Fibroblast of lung (primary cell): ENCODE results near the gene RNPEPL1. TPM values are rescaled to one million over a fixed set of nuclear protein-coding genes. Genes with fewer than 3 reads are reported as not detected.

Experiments
- DNase-seq, 2 donors: peaks; one replicate each; pipeline versions ENCODE4 v3.0.0 to v3.0.0-alpha.2; 2010; ENCODE audit warnings: low read depth in 2 of 2
- H2AFZ ChIP-seq: 2 replicates; pipeline ENCODE4 v1.5.1; 2012; ENCODE audit warnings: low read length, control low read depth, inconsistent platforms
- H3K27ac ChIP-seq: 2 replicates; pipeline ENCODE4 v1.5.1; 2011; ENCODE audit warnings: low read length, control low read depth; ENCODE audit not compliant: insufficient read depth
- H3K27me3 ChIP-seq: 2 replicates; pipeline ENCODE4 v1.5.1; 2011; ENCODE audit warnings: mild to moderate bottlenecking, low read length; ENCODE audit not compliant: control insufficient read depth, insufficient read depth
- H3K36me3 ChIP-seq: 2 replicates; pipeline ENCODE4 v1.5.1; 2011; ENCODE audit warnings: low read length; ENCODE audit not compliant: control insufficient read depth, insufficient read depth
- H3K4me1 ChIP-seq: 2 replicates; pipeline ENCODE4 v1.5.1; 2011; ENCODE audit warnings: low read length; ENCODE audit not compliant: control insufficient read depth, insufficient read depth; ENCODE audit errors: extremely low read depth
- H3K4me2 ChIP-seq: 2 replicates; pipeline ENCODE4 v1.5.1; 2011; ENCODE audit warnings: low read length, control low read depth; ENCODE audit not compliant: insufficient read depth; ENCODE audit errors: extremely low read depth
- H3K4me3 ChIP-seq, 4 experiments: fragments of 200-600 bp in 1 of 4; sonication (generic) in 1 of 4; replicated peaks in 1 of 4; 2 replicates each; pipeline ENCODE4 v1.5.1; 2011 to 2016; ENCODE audit warnings: low read length in 4 of 4, low read depth in 3 of 4, mild to moderate bottlenecking in 3 of 4, control low read depth in 2 of 4, inconsistent platforms in 1 of 4, mixed read lengths in 1 of 4; ENCODE audit not compliant: insufficient read depth in 1 of 4; ENCODE audit errors: control extremely low read depth in 1 of 4
- H3K79me2 ChIP-seq: 2 replicates; pipeline ENCODE4 v1.5.1; 2012; ENCODE audit warnings: mild to moderate bottlenecking, low read length, inconsistent platforms; ENCODE audit not compliant: control insufficient read depth, insufficient read depth
- H3K9ac ChIP-seq: 2 replicates; pipeline ENCODE4 v1.5.1; 2011; ENCODE audit warnings: mild to moderate bottlenecking, low read length, control low read depth; ENCODE audit not compliant: insufficient read depth
- H3K9me3 ChIP-seq: 2 replicates; pipeline ENCODE4 v1.5.1; 2012; ENCODE audit warnings: low read depth, low read length; ENCODE audit not compliant: control insufficient read depth, insufficient read depth
- H4K20me1 ChIP-seq: 2 replicates; pipeline ENCODE4 v1.5.1; 2011; ENCODE audit warnings: low read length; ENCODE audit not compliant: control insufficient read depth, insufficient read depth; ENCODE audit errors: extremely low read depth
- EZH2 ChIP-seq: IDR thresholded peaks from 2 replicates; pipeline ENCODE4 v1.5.1; 2012; ENCODE audit warnings: low read length, control low read depth, mild to moderate bottlenecking; ENCODE audit errors: missing control alignments
- polyA plus RNA-seq, 2 donors: library from polyadenylated mRNA; depleted of rRNA in 1 of 2; stranded (reverse) in 1 of 2; unstranded in 1 of 2; fragments of >200 nt; gene quantifications; 2 replicates each; pipeline ENCODE4 v1.2.1, GENCODE V29; 2011 to 2012; ENCODE audit warnings: missing spikeins in 1 of 2
- total RNA-seq: library from RNA; depleted of rRNA; stranded (reverse); fragments of >200 nt; gene quantifications from 2 replicates; pipeline ENCODE4 v1.2.1, GENCODE V29; 2014
- TF ChIP-seq, protein P1 (sequence below), 2 donors: IDR thresholded peaks in 1 of 2; conservative IDR thresholded peaks in 1 of 2; 1 replicate in 1 of 2; 2 replicates in 1 of 2; pipeline ENCODE4 v1.5.1; 2011 to 2012; ENCODE audit warnings: low read length in 2 of 2, control low read depth in 1 of 2, inconsistent platforms in 1 of 2, low read depth in 1 of 2, mild to moderate bottlenecking in 1 of 2

The RNPEPL1 gene
- total and polyA plus RNA-seq, 2 donors (not counting 1 experiment from before 2014, with no cell fraction given) = 7.9 to 20.6 TPM

DNA sequence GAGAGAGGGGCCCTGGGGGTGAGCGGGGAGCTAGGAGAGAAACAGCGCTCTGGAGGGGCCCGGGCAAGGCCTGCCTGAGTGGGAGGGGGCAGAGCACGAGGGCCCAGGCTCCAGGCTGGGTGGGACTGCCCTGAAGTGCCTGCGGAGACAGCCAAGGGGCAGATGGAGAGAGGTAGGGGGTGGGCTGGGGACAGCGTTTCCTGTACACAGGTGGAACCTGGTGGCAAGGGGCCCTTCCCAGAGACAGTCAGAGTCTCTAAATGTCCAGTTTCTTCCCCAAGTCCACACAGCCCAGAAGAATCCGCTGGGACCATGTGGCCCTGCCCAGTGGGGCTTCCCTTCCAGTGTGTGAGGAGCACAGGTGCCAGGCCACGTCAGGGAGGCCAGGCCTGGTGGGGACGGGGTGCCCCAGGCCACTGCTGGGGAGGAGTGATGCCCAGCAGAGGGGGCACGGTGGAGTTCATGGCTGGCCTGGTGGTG is 55.3 kb downstream of the RNPEPL1 start:
- Histone ChIP-seq H3K4me2 (no peak overlapping the region), H3K27me3 (no peaks in the 10 kb centered on the region), H3K27ac (no peak overlapping the region), H3K4me1 (no peaks in the 10 kb centered on the region), H3K4me3 (no peak overlapping the region), H3K9ac (no peak overlapping the region), H4K20me1 (no peaks in the 10 kb centered on the region), H3K9me3 (no peaks in the 10 kb centered on the region), H3K36me3 (no peaks in the 10 kb centered on the region), H3K79me2 (no peaks in the 10 kb centered on the region), H2AFZ (no peak overlapping the region)
- no peak for DNase-seq
- TF ChIP-seq, protein P1, sequence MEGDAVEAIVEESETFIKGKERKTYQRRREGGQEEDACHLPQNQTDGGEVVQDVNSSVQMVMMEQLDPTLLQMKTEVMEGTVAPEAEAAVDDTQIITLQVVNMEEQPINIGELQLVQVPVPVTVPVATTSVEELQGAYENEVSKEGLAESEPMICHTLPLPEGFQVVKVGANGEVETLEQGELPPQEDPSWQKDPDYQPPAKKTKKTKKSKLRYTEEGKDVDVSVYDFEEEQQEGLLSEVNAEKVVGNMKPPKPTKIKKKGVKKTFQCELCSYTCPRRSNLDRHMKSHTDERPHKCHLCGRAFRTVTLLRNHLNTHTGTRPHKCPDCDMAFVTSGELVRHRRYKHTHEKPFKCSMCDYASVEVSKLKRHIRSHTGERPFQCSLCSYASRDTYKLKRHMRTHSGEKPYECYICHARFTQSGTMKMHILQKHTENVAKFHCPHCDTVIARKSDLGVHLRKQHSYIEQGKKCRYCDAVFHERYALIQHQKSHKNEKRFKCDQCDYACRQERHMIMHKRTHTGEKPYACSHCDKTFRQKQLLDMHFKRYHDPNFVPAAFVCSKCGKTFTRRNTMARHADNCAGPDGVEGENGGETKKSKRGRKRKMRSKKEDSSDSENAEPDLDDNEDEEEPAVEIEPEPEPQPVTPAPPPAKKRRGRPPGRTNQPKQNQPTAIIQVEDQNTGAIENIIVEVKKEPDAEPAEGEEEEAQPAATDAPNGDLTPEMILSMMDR (conservative IDR thresholded peaks at IDR 0.05 in 1 of 2, IDR thresholded peaks at IDR 0.05 in 1 of 2; ENCODE audit: low read depth in 1 of 2, low read length in 2 of 2) = no peak
- TF ChIP-seq EZH2 = no peak

DNA sequence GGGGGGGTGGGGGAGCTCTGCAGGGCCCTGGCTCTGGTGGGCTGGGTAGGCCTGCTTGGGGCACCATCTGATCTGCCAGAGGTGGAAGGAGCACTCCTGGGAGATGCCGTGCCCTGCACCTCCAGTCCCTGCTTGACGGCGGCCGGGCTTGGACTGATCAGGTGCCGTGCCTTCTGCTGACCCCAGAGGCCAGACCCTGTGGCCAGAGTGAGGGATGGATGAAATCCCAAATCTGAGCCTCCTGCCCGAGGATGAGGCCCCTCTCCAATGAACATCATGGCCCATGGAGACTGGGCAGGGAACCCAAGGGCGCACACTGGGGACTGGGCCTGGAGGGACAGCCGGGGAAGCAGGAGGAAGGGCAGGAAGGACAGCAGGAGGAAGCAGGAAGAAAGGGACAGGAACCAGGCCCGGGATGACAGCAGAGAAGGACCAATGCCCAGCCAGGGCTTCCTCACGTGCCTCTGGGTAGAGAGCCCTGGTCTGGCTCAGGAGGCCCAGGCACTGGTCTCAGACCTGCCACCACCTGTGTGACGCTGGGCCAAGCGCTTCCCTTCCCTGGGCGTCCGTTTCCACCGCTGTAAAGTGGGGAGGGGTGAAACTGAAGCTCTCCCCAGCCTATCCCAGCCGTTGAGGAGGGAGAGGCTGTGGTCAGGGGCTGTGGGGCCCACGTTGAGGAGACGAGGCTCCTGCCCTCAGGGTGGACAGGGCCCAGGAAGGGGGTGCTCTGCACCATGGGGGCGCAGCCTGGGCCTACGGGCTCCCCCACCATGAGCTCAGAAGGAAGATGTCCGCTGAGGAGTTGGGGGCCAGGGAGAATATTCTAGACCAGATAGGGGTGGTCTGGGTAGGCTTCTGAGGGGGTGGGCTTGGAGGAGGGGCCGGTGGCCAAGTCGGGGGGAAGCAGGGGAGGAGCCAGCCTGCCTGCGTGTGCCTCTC is 56.0 kb downstream of the RNPEPL1 start:
- H3K27ac ChIP-seq = no peak overlapping the region
- H3K4me2 ChIP-seq = no peak overlapping the region
- no peaks in the 10 kb centered on the region for H3K79me2 ChIP-seq
- H2AFZ ChIP-seq = no peak overlapping the region
- no peak for TF ChIP-seq EZH2
- TF ChIP-seq, protein P1 (conservative IDR thresholded peaks at IDR 0.05 in 1 of 2, IDR thresholded peaks at IDR 0.05 in 1 of 2; ENCODE audit: low read depth in 1 of 2, low read length in 2 of 2) = no peak
- H3K4me1 ChIP-seq = no peaks in the 10 kb centered on the region
- H3K9ac ChIP-seq = no peak overlapping the region
- H3K9me3 ChIP-seq = no peaks in the 10 kb centered on the region
- no peaks in the 10 kb centered on the region for H3K36me3 ChIP-seq
- H3K27me3 ChIP-seq = no peaks in the 10 kb centered on the region
- no peak overlapping the region for H3K4me3 ChIP-seq
- H4K20me1 ChIP-seq = no peaks in the 10 kb centered on the region
- no peak for DNase-seq

DNA sequence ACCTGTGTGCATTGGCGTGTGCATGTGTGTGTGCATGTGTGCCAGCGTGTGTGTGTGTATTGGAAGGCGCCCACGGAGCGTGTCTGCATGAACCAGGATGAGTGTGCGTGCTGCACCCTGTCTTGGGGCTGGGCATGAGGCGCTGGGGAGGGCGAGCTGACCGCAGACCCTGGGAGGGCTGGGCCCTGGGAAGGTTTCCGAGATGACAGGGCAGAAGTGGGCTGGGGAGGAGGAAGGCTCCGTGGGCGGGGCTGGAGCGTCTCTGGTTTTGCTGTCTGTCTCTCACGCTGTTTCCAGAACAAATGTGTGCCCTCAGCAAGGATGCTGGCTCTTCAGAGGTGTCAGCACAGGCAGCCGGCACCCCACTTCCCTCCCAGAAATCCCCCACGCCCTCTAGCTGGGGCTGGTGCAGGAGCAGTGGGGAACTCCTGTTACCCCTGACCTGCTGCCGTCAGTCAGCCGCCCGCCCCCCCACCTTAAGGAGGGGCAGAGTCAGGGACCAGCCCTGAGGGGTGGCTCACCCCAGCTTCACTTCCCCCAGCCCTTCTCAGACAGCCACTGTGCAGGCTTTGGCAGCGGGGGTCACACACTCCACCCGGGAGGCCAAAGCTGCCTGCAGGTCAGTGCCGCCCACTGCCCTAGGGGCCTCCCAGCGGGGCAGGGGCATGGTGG is 56.8 kb downstream of the RNPEPL1 start, which contains the start of gene GPR35:
Gene GPR35, plus strand, starts transcription at position 531 of the 672 bp plus-strand sequence. CDS start 4,473 bp downstream, outside the sequence.
- H3K79me2 ChIP-seq = no peaks in the 10 kb centered on the region
- H3K4me2 ChIP-seq = no peak within 1 kb of the TSS
- no peak within 1 kb of the TSS for H3K4me3 ChIP-seq
- no peak within 1 kb of the TSS for H3K9ac ChIP-seq
- no peaks in the 10 kb centered on the region for H4K20me1 ChIP-seq
- DNase-seq = peak; percentile 21 to 73
- no peaks in the 10 kb centered on the region for H3K36me3 ChIP-seq
- no peaks in the 10 kb centered on the region for H3K9me3 ChIP-seq
- no peak within 1 kb of the TSS for H3K27ac ChIP-seq
- H3K4me1 ChIP-seq = no peaks in the 10 kb centered on the region
- H2AFZ ChIP-seq = no peak within 1 kb of the TSS
- H3K27me3 ChIP-seq = no peaks in the 10 kb centered on the region
- TF ChIP-seq, protein P1 (conservative IDR thresholded peaks at IDR 0.05 in 1 of 2, IDR thresholded peaks at IDR 0.05 in 1 of 2; ENCODE audit: low read depth in 1 of 2, low read length in 2 of 2) = no peak
- no peak for TF ChIP-seq EZH2
